Measurements from ENCODE around the gene DMXL1.
A peak's percentile ranks its signal among the peaks of the same experiment; 100 is the strongest.

Gene DMXL1

DNA sequence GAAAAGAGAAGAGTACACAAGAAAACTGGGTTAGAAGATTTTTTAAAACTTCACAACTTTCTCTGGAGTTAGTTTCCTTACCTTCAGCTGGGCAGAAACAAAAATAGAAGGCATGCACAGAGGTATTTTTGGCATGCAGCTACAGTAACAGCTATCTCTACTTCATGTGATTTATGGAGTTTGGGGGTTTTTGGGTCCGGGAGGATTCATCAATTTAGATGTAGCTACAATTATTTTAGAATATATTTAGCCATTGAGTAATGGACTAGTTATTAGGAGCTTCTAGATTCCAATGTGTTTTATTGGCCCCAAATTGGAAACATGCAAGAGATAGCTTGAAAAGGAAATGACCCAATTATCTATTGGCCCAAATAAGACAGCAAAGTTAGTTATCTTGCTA is 193.3 kb downstream of the DMXL1 start:
- no peak for DNase-seq (ENCODE audit: low read depth in 1 of 2, low spot score in 1 of 2)

DNA sequence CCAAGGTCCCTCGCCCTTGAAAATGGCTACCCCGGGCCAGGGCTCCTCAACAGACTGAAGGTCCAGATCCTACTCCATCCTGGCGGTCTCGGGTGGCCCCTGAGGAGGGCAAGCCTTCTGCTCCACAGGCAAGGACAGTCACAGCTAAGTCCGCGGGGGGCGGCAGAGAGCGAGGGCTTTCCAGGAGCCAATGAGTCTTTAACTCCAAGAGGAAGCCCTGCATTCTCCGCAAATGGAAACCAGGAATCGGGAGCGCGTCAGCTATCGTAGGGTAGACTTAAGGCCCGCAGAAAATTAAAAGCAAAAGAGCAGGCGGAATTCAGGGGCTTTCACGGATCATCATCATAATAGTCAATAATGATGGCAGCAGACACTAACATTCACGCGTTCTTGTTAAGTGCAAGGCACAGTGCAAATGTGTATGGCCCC is 197.1 kb downstream of the DMXL1 start:
- peak; percentile 43 to 47 for DNase-seq (ENCODE audit: low read depth in 1 of 2, low spot score in 1 of 2)

DNA sequence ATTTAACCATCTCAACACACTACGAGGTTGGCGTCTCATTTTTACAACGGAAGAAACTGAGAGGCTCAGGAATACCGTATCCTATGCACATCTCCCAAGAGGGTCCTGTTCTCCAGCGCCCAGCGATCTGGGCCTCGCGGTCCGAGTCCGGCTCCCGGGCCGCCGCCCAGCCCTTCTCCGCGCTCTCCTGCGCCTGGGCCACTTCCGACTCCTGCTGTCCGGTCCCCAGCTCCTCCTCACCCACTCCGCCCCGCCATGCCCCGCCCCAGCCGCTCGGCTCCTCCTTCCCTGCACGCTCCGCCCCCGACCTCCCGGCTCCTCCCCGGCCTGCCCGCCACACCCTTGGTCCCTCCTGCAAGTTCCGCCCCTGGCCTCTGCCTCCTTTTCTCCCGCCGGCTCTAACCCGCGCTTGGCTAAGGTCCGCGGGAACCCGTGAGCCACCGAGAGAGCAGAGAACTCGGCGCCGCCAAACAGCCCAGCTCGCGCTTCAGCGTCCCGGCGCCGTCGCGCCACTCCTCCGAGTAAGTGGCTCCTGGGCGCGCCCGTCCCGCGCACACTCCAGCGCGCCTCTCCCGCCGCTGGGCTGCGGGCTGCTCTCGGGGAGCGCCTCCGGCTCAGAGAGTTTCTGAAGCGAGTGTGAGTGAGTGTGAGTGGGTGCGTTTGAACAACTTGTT is 197.6 kb downstream of the DMXL1 start:
- peak; percentile 93 to 97 for DNase-seq (ENCODE audit: low read depth in 1 of 2, low spot score in 1 of 2)

DNA sequence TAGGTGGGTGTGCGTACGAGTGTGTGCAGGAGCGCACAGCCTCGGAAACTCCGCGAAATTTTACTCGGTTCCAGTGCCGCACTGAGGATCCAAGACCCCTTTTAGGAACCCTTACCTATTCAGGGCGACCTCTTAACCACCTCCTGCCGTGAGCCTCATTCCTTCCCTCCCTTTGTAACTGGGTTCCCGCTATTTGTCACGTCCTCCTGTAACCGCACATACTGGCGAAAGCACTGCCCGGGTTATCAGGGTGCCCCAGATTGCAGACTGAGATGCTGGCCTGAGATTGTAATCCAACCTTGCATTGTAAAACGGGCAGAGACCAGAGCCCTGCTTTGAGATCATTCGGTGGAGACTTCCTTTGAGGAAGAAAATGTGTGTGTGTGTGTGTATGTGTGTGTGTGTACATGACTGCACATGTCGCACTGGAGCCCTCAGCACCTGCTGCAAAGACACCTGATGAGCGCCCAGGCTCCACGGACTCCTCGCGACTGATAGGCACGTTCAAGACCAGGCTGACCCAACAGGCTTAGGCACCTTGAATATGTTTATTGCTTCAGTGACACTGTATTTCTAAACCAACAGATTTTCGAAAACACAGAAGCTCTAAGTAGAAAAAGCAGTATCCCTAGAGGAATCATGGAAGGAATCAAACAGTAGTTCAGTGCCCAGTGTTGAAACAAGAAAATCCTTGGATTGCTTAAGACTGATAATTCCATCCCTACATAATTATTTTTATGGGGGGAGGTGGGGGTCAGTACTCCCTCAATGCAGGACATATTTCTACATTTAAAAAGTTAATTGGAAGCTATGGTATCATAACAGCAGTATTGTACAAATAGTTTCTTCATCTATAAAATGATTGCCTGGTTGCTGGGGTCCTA is 198.4 kb downstream of the DMXL1 start:
- DNase-seq (ENCODE audit: low read depth in 1 of 2, low spot score in 1 of 2): no peak

DNA sequence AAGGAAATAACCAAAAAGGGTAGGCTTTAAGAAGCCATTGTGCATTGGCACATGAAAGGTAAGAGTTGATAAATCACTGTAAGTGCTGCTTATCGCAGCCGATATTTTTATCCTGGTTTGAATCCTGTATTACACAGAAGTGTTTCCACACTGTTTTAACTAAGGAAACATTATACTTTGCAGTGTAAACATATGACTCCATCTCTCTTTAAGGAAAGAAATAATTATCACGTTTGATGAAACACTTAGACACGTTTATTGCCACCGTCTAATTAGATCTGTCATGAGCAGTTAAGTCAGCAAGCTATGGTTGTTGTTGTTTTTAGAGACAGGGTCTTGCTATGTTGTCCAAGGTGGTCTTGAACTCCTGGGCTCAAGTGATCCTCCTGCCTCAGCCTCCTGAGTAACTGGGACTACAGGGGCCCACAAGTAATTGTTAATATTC is 199.3 kb downstream of the DMXL1 start:
- DNase-seq (ENCODE audit: low read depth in 1 of 2, low spot score in 1 of 2): no peak

DNA sequence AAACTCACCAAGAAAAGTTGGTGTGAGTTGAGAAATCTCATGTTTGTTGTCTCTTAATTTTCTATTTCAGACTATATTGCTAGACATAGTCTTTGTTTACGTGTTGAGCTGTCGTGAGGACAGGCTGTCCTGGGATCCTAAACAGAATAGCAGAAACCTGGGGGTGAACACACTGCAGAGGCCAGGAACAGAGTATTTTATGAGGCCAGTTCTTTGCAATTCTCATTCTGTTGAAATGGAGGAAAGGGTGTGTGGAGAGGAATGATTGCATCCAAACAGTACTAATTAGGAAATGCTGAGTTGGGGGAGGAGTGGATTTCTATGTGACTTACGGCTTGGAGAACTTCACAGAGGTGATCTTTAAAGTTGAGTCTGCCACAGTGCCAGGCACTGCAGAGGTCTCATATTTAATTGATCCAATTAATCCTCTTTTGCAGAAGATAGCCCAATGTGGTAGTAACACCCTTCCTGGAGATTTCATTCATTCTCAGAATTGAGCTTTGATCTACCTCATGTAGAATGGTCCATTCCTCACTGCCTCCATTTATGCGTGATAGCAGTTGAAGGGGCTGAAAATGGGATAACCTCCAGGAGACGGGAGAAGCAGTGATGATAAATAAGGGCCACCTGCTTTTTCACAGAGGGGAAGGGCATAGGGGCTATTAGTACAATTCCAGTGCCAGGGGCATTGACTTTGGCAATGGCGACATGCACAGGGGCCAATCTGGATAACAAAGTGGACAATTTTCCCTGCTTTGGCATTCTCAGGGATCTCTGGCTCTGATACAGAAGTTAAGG is 200.3 kb downstream of the DMXL1 start:
- no peak for DNase-seq (ENCODE audit: low read depth in 1 of 2, low spot score in 1 of 2)

DNA sequence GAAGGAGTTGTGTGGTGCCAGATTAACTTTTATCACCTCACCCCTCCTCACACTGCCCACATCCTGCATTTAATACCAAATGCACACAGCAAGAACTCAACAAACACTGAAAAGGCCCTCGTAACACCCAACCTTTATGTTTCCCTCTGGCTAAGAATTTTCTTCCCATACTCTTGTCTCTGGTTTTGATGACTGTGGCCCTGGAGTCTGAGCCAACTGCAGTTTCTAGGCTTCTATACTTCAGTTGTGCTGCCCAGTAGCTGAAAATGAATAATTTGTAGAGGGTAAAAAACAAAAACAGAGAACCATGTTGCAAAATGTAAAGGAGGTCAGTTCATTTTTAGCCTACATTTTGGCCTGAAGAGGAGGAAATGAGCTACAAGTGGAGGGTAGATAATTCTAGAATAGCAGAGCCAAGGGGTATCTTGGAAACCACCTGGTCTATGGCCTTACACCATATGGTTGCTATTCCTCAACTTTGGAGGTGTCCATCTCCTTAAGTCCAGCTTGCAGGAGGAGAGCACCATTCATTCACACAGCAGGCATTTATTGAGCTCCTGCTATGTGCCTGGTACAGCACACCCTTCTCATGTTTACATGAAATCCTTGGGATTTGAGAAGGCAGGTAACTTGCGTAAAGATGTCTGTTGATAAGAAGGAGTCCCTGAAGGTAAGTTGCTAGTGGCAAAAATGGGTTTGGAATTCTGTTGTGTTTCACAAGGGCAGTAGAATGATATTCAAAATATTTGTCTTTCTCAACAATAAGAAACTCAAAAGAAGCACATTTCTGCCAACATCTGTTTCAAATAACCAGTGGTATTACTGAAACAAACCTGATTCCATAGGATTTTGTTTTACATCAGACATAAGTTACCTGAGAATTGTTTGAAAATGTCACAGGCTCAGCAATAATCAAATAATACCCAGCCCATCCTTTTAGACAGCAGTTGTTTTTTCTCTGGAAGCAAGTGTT is 201.2 kb downstream of the DMXL1 start:
- DNase-seq (ENCODE audit: low read depth in 1 of 2, low spot score in 1 of 2): no peak

DNA sequence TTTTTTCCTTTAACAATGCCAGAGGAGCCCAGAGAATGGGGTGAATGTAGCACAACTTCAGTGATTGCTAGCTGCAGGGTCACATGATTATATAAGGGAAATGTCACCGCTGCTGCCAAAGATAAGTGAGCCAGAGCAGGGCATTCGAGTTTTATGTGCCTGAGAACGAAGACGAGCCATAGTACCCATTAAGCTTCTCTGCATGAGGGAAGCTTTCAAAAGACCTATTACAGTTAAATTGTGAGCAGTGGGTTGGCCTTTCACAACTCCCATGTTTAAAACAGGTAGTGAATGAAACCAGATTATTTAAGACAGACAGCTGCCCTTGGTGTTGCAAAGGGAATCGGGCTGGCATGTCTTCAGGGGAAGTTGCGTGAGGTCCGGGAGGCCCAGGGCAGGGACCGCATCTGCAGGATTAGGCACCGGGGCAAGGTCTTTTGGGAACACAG is 202.5 kb downstream of the DMXL1 start:
- DNase-seq (ENCODE audit: low read depth in 1 of 2, low spot score in 1 of 2): no peak

DNA sequence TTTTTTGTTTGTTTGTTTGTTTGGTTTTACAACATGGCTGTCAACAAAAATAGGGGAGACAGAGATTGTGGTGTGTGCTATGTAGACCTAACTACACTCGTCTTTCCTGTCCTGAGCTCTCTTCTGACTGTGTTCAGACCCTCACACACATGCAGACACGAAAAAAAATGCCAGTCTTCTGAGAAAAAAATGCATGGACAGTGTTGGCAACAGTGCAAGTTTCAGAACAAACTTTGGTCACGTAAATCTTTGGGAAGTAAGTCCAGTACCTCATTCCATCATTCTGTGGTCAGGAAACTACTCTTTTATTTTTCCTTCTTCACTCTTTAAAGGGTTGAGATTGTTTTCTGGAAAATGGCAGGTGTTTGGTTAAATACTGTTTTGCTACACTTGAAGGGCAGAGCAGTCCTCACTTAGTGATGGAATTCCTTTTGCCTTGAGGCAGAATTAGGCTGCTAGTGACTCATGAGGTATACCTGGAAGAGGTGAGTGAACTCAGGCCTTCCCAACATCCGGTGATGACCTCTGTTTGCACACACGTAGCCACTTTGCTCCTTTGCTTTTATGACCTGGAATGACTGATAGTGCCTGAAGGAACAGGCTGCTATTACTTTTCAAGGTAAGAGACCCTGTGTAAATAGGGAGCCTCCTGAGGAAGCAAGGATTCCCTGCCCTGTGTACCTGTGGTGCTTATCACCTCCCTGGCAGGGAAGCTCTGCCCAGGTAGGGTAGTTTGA is 203.3 kb downstream of the DMXL1 start:
- DNase-seq (ENCODE audit: low read depth in 1 of 2, low spot score in 1 of 2): no peak

DNA sequence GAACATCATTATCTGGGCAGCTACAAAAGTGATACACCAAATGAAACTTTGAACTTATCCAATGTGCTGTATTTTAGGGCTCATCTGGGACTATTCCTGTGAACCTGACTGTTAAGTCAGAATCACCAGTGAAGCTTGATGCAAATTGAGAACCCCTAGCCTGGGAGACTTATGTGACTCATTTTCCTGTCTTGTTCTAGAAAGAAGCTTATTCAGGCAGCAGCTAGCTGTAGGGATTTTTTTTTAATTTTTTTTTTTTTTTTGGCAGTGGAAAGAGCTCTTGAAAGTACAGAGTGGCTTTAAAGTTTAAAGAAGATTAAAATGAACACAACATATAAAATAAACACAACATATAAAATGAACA is 203.9 kb downstream of the DMXL1 start:
- no peak for DNase-seq (ENCODE audit: low read depth in 1 of 2, low spot score in 1 of 2)

DNA sequence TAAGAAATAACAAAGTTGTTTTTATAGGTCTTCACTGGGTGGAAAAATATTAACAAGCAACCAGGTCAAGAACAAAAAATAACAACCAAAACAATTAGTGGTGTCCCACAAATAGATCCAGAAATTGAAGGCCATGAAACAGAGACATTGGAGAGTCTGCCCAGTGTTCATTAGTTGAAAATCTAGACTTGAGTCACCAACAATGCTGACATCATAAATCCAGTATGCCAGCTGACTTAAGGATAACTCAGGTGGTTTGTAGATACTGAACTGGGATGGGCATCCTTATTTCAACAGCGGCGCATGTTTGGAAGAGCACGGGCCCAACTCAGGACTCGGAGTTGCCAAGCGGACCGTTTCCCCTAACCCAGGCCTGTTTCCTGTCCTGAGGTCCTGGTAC is 204.3 kb downstream of the DMXL1 start:
- DNase-seq (ENCODE audit: low read depth in 1 of 2, low spot score in 1 of 2): no peak

DNA sequence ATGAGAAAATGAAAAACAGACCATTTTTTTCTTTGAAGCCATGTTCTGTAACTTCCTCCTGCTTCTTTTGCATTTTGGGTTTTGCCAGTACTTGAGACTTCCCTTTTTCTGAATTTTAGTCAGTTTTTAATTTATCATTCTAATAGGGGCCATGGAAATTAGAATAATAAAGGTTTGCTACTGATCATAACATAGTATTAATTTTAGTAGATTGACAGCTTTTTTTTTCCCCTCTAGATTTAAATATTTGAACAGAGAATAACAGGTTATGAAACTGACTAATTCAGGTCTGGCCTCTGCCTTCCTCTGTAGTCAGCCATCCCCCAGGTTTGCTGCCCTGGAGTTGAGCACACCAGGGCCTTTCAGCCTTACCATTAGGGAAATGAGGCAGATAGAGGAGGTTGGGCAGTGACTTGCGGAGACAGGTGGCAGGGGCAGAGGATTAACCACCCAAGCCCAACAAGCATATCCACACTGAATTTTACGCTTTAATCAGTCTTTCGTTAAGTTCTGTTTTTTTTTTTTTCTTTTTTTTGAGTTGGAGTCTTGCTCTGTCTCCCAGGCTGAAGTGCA is 204.8 kb downstream of the DMXL1 start:
- no peak for DNase-seq (ENCODE audit: low read depth in 1 of 2, low spot score in 1 of 2)

DNA sequence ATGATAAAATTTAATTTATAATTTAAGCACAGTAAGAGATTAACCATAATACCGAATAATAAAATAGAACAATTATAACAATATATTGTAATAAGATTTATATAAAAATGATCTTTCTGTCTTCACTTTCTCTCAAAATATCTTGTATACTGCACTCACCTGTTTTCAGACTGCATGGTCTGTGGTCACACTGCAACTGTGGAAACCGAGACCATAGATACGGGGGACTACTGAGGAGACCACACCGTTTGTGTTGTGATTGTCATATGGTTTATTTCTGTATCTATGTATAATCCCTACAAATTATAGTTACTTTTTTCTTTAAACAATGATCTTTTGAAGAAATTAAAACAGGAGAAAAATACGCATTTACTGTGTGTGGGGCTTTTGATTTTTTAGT is 206.1 kb downstream of the DMXL1 start:
- no peak for DNase-seq (ENCODE audit: low read depth in 1 of 2, low spot score in 1 of 2)

DNA sequence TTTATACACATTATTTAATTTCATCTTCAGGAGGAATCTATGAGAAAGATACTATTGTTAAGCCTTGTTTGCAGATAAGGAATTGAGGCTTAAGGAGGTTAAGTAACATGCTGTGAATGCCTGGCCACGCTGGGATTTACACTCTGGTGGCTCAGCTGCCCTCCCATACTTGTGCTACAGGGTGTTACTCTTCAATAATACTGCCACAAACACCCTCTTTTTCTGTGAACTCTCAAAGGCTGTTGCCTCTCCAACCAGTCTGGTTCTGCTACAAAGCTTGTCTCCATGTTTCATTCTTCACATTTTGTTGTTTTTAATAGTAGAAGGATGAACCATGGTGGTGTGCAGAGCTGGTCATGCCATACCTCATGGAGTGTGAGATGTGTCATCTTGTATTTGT is 208.2 kb downstream of the DMXL1 start:
- DNase-seq (ENCODE audit: low read depth in 1 of 2, low spot score in 1 of 2): no peak

DNA sequence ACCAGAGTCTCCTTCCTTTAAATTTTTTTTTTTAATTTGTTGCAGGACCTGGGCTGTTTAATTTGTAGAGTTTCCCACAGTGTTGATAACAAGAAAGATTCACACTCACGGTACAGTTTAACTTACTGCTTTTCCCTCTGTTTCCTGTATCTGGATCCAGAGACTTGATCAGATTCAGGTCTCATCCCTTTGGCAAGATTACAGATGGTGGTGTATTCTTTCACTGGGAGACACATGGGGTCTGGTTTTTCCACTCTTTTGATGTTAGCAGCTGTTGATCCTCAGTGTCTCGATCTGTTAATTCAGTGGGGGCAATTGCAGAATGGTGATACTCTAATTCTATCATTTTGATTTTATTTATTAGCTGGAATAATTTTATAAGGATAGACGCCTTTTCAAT is 209.5 kb downstream of the DMXL1 start:
- DNase-seq (ENCODE audit: low read depth in 1 of 2, low spot score in 1 of 2): no peak

DNA sequence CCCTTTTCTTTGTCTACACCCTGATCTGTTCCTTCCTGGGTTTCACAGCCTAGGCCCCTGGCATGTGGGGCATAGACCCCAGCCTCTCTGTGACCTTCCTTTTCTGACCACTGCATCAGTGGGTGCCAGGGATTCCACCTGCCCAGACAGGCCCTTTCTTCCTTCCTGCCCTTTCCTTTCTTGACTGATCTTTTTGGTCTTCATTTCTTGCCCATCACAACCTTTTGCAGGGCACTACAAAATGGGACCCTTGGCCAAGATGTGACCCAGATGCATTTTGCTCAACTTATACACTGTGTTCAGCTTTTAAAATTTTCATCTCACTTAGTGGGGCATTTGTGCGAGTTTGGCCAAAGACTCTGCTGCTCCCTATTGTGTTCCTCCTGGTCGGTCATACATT is 211.7 kb downstream of the DMXL1 start:
- no peak for DNase-seq (ENCODE audit: low read depth in 1 of 2, low spot score in 1 of 2)

DNA sequence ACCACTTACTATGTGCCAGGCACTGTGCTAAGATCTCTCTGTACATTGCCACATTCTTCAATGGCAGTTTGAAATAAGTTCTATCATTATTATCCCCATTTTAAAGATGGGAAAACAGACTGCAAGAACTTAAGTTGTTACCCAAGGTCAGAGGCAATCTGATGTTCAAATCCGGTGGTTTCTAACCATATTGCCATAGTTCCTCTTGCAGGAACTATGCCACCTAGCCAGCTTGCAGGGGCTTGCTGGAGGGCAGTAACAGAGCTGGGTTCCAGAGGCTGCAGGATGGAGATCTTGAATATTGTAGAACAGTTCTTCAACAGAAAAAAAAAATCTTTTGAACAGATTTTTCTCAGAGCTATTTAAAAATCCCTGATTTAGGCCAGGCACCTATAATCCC is 213.1 kb downstream of the DMXL1 start:
- DNase-seq (ENCODE audit: low read depth in 1 of 2, low spot score in 1 of 2): no peak

DNA sequence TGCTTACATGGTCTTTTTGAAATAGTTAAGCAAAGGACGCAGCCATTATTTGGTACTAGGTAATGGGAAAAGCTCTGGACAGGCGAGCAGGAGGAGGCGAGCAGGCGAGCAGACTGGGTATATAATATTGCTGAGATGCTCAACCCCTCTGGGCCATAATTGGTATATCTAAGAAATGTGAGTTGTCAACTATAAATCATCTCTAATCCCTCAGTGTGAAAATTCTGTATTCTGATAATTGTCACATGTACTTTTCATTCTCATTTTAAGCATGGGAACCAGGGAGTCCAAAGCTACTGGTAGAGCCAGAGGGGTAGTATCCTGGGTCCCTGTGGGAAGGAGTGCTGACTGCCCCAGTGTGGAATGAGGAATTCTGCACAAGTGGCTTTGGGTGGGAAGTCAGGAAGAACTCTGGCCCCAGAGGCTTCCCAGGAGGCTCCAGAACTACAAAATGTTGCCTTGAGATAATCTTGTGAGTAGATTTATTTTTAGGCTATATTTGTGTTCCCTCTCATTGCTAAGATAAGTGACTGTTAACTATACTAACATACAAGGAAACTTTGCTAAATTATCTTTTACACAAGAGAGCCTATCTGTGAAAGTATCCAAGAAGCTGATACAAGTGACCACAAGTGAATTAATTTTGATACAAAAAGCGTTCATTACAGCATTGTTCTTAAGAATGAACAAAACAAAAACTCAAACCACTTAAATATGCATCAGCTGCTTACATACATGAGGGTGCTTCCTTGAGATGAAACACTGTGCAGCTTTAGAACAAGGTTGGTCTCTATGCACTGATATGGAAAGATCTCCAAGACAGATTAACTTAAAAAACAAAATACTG is 214.4 kb downstream of the DMXL1 start:
- DNase-seq (ENCODE audit: low read depth in 1 of 2, low spot score in 1 of 2): no peak
